Head of caudate nucleus (tissue), 42 donors: ENCODE results near the gene CD27.
"Not testable (repeated sequence)": the region's sequence is repeated elsewhere in the genome, so short reads cannot be mapped to it uniquely, and the experiment has no call there.

Experiments
- DNase-seq, 42 donors: peaks; one replicate each; pipeline versions ENCODE4 v3.0.0 to v3.0.0-alpha.2; 2020 to 2021; ENCODE audit warnings: mixed read lengths in 7 of 42
- intact Hi-C: fragments of 100-400 bp; cut with DNase I; formaldehyde crosslinking; loops from one replicate; pipeline ENCODE4 v1.15.0; 2022

Gene CD27

DNA sequence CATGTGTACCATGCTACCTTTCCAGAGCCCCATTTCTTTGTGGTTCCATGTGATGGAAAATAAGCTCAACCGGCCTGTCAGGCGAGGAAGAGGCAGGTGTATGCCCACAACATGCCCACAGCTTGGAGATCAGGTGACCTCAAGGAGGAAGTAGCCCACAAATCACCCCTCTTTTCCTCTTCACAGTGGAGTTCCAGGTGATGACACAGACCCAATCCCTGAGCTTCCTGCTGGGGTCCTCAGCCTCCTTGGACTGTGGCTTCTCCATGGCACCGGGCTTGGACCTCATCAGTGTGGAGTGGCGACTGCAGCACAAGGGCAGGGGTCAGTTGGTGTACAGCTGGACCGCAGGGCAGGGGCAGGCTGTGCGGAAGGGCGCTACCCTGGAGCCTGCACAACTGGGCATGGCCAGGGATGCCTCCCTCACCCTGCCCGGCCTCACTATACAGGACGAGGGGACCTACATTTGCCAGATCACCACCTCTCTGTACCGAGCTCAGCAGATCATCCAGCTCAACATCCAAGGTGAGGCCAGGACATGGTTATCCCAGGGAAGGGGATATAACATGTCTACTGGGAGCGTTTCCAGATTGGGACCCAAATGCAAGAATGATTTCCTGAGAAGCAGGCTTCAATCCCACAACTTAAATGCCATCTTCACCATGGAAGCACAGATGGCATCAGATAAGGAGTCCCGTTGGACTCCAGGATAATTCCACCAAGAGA is 12.6 kb downstream of the CD27 start:
- DNase-seq = peak in 1 of 42 donors; percentile 27
- intact Hi-C loops = no loop called here

GRCh38 chr12:6458281-6459003 is 13.7 kb downstream of the CD27 start:
- peak in 1 of 42 donors; percentile 16 for DNase-seq
- intact Hi-C loops = no loop called here

DNA sequence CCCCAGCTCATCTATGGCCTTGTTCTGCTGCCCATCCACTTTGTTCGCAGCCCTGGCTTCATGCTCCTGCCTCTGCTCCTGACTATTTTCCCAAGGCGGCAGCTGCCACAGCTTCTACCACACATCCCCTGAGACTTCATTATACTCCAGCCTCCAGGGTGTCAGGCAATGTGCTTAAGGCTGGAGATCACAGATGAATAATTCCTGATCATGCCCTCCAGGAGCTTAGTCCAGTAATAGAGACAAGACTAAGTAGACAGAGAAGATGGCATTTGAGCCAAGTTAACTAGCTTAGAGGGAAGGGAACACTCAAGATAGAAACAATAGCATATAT is 14.2 kb downstream of the CD27 start:
- intact Hi-C loops = no loop called here
- DNase-seq = no peak

DNA sequence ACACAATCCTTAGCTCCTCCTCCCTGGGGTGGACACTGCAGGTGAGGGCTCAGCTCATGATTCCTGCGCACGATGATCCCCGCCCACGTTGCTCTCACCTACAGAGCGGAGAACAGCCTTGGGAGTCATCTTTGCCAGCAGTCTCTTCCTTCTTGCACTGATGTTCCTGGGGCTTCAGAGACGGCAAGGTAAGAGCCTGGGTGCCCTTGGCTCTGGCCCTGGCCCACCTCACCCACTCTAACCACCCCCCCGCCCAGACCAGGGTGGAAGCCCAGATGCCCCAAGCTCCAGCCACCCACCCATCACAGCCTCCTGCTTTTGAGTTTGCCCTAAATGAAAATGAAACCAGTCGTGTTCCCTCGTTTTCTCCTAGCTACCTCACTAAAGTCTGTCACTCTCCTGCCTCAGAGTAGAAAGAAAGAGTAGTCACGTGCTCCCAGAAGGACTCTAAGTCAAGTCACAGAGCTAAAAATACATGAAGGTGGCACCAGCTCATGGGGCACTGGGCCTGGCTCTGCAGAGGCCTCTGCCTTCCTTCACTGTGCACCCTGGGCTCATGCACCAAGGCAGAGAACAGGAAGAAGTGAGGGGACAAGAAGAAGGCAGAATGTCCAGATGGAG is 16.1 kb downstream of the CD27 start:
- peak in 5 of 42 donors; percentile 22 to 35 (median 29) for DNase-seq
- intact Hi-C loops = no loop called here

DNA sequence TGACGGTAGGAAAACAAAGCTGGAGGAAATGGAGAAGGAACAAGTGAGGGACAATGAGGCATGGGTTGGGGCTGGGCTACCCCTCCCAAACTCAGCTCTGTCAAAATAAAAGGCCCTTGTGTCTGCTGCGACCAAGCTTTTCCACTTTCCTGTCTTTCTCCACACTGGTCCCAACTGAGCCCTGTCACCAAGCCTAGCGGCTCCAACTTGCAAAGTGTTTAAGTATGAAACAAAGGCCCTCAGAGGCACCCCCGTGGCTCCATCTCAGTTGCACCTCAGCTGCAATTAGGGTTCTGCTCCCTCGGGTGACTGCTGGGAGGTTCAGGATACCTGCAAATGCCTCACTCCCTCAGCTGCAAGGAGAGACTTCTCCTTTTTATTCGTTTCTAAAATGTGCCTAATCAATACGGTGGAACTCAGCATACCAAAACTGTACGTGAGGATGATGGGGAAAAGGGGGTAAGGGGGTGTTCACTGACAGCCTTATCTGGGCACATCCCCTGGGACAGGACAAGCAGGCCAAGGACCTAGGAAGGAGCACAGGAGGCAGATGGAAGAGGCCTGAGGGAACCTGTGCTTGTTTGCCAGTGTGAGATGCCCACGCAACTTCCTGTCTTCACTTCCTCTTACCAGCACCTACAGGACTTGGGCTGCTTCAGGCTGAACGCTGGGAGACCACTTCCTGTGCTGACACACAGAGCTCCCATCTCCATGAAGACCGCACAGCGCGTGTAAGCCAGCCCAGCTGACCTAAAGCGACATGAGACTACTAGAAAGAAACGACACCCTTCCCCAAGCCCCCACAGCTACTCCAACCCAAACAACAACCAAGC is 16.9 kb downstream of the CD27 start:
- intact Hi-C loops = no loop called here

GRCh38 chr12:6462234-6462995 is 17.7 kb downstream of the CD27 start:
- DNase-seq = peak in 1 of 42 donors; percentile 4
- intact Hi-C loops = no loop called here

More for the DNA sequence above, 16.9 kb downstream of the CD27 start:
- DNase-seq = peak; percentile 12 to 84 (median 52)

- no peak for DNase-seq
- intact Hi-C loops = no loop called here
These were observed 18.5 kb downstream of the CD27 start for GRCh38 chr12:6463216-6463615.

DNA sequence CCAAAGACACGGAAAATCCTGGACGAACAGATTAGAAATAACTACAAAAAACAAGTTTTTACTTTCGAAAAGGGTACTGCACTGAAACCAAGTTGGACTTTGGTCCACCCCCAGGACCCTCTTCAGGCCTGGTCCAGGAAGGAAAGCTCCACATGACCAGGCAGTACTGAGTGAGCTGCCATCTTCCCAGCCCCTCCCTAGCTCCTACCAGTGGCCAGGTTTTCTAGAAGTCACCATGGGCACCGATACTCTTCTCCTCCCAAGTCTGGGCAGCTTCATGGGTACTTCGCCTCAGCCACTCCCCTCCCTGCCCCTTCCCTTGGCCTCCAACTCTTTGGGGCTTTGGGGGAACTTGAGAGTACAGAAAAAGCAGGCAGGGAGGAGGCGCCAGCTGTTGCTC is 19.1 kb downstream of the CD27 start:
- intact Hi-C loops = no loop called here
- no peak for DNase-seq

DNA sequence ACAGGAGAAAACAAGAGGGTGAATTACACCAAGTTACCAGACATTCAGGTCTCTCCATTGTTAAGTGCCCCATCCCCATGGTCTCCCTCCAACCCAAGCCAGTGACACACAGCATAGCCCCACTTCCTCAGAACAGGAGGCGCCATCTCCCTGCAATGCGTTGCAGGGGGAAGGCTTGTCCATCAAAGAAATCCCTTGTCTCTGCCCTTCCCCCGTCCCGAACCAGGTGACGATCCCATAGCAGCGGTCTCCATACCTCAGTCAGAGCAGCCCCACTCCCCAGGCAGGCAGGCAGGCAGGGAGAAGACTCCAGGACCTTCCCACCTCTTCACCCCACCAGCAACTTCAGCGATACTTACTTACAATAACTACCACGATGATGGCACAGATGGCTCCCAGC is 19.8 kb downstream of the CD27 start:
- intact Hi-C loops = no loop called here
- no peak for DNase-seq

DNA sequence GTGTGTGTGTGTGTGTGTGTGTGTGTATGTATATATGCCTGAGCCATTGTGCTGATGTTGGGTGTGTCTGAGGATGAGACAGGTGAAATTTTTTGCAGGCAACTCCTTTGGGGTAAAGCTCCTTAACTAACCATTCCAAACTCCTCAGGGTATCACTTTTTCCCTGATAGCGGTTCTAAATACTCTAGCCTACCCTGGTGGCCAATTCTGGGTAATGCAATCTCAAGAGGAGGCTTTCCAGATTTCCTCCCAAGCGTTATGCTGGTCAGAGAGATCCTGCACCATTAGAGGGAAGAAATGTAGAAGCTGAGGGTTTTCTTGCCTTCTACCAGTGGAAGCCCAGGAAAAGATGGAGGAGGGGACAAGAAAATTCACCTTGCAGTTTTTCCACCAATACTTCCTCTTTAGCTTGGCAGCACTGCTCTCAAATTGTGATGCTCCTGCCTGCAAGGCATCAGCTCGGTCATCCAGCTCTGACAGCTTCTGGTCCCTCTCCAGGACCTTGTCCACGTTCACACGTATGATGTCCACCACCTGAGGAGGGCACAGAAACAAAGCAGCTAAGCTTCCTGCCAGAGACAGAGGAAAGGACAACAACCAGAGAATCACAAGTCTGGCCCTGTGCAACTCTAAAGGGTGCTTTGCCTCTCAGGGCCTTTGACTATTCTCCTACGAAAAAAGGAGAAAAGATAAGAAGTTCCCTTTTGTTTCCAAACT is 20.9 kb downstream of the CD27 start:
- intact Hi-C loops = loop anchor here (5.0 kb wide), 1 partner anchor 43 kb away; no protein-coding TSS in a partner anchor
- DNase-seq = peak in 29 of 42 donors; percentile 28 to 87 (median 65)

- no peak for DNase-seq
- intact Hi-C loops = loop anchor here (5.0 kb wide), 1 partner anchor 44 kb away; no protein-coding TSS in a partner anchor
These were observed 21.4 kb downstream of the CD27 start for GRCh38 chr12:6466184-6466573.

DNA sequence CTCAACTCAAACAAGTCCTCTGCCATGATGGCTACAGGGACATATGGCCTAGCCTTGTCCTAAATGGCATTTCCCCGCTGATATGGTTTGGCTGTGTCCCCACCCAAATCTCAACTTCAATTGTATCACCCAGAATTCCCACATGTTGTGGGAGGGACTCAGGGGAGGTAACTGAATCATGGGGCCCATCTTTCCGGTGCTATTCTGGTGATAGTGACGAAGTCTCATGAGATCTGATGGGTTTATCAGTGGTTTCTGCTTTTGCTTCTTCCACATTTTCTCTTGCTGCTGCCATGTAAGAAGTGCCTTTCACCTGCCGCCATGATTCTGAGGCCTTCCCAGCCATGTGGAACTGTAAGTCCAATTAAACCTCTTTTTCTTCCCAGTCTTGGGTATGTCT is 22.0 kb downstream of the CD27 start:
- intact Hi-C loops = loop anchor here (5.0 kb wide), 1 partner anchor 44 kb away; no protein-coding TSS in a partner anchor
- DNase-seq = not testable (repeated sequence)

GRCh38 chr12:6467571-6468282 is 23.0 kb downstream of the CD27 start:
- not testable (repeated sequence) for DNase-seq
- intact Hi-C loops = loop anchor here (5.0 kb wide), 1 partner anchor 45 kb away; no protein-coding TSS in a partner anchor

GRCh38 chr12:6468283-6468575 is 23.5 kb downstream of the CD27 start:
- no peak for DNase-seq
- intact Hi-C loops = loop anchor here (5.0 kb wide), 1 partner anchor 46 kb away; no protein-coding TSS in a partner anchor

GRCh38 chr12:6469092-6469491 is 24.3 kb downstream of the CD27 start:
- intact Hi-C loops = loop anchor here (5.0 kb wide), 1 partner anchor 47 kb away; no protein-coding TSS in a partner anchor
- no peak for DNase-seq

DNA sequence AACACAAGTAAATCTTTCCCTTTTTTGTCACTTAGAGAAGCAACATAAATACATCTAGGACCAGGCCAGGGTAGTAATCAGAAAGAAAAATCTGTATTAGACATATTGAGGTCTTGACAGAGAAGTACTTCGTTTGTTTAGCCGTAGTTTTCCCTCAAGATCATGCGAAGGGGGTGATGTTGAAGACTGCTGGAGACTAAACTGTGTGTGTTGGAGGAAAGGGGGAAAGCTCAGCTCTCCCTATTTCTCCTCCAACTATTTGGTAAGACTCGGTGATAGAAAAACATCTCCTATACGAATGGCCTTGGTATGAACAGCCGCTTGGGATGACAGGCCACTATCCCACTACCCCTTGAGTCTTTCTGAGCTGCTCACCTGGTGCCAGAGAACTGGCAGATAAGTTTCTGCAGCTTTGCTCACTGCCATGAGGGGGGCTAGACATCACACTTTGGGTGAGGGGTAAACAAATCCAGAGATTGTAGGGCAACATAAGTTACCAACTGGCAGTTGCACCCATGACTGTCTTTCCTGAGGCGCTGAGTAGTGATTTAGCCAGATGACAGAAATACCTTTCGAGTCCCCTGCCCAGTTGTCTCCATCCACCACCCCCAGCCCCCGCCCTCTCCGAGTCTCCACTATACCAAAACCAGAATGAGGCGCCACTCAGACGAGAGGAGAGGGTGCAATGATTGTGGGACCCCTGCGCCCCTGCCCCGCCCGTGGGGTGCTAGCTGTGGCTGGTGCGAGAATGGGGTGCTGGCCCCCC is 25.0 kb downstream of the CD27 start:
- intact Hi-C loops = loop anchor here (2.0 to 5.0 kb wide), 2 partner anchors 47 to 65 kb away; partner anchors contain the start of gene GAPDH

More for the DNA sequence above, 25.0 kb downstream of the CD27 start:
- DNase-seq = no peak
